Measurements from ENCODE around the gene MRGPRF.
"Not testable (repeated sequence)": the region's sequence is repeated elsewhere in the genome, so short reads cannot be mapped to it uniquely, and the experiment has no call there.

Gene MRGPRF

DNA sequence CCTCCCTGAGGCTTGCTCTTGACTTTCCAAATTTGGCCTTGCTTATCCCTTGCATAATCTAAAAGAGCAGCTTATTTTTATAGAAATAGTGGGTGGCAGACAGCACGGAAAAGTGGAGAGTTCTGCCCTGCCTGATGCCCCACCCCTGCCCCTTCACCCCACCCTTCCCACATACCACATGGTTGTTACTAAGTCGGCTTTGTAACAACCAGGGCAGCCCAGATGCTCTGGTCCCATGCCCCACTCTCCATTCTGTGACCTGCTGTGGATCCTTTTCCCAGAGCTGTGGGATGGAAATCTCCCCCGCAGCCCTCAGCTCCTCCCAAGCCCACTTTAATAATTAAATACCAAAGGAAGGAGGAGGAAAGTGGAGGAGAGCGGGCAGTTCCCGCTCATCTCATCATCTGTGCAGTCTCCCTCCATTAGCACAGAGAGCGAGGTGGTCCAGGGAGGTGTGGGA lies 10.9 kb downstream of the MRGPRF start:
- no peak for DNase-seq

DNA sequence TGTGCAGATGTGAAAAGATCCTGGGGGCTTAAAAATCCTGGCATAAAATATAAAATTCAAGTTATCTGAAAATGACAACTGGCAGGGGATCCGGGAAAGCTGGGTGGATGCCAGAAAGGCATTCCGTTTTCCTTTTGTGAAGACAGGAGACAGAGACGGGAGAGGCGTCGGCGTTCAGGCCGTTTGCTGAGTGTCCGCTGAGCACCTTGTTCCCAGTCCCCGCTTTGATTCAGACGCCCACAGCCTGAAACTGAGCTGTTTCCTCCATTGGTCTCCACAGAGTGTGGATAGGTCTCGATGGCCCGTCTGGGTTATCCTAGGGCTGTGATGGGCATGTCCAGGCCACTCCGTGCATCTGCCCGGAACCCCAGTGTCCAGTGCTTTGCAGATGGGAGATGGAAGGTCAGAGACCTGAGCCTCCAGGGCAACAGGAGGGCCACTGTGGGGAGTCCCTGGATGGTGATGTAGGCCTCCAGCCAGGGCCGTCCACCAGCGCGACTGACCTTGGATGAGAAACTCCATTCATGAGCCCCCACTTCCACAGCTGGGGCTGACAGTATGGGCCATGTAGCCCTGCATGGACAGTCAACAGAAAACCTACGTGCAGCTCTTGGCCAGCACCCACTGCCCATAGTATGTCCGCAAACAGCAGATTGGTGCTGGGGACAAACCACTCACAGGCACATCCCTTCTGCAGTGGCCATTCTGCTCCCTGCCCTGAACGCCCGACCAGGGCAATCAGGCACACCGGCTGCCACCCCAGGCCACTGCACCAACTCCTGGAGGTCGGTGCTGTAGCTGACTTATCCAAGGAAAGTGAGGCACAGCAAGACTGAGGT lies 11.6 kb downstream of the MRGPRF start:
- DNase-seq, result no peak

GRCh38 chr11:69000831-69001242 lies 12.2 kb downstream of the MRGPRF start:
- no peak for DNase-seq

GRCh38 chr11:69000391-69000790 lies 12.7 kb downstream of the MRGPRF start:
- no peak for DNase-seq

- DNase-seq, result not testable (repeated sequence)
Measured at GRCh38 chr11:68999748-69000355, 13.2 kb downstream of the MRGPRF start.

GRCh38 chr11:68999093-68999747 lies 13.8 kb downstream of the MRGPRF start:
- no peak for DNase-seq

DNA sequence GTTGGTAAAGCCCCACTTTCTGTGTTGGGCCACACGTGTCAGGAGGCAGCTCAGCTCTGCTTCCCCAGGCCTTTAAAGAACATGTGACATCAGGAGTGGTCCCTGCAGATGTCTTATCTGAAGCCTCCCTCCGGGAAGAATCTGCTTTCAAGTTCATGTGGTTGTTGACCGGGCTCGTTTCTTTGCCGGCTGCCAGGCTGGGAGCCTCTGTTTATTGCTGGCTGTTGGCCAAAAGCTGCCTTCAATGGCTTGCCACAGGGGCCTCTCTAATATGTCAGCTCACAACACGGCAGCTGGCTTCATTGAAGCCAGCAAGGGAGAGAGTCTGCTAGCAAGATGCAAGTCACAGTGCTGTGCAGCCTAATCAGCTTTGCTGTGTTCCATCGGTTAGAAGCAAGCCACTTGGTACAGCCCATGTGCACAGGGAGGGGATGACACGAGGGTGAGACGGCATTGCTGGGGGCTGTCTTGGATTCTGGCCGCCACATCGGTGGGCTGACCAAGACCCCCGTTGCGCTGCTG lies 14.6 kb downstream of the MRGPRF start:
- no peak for DNase-seq

- no peak for DNase-seq
Measured at GRCh38 chr11:68997995-68998348, 15.1 kb downstream of the MRGPRF start.

DNA sequence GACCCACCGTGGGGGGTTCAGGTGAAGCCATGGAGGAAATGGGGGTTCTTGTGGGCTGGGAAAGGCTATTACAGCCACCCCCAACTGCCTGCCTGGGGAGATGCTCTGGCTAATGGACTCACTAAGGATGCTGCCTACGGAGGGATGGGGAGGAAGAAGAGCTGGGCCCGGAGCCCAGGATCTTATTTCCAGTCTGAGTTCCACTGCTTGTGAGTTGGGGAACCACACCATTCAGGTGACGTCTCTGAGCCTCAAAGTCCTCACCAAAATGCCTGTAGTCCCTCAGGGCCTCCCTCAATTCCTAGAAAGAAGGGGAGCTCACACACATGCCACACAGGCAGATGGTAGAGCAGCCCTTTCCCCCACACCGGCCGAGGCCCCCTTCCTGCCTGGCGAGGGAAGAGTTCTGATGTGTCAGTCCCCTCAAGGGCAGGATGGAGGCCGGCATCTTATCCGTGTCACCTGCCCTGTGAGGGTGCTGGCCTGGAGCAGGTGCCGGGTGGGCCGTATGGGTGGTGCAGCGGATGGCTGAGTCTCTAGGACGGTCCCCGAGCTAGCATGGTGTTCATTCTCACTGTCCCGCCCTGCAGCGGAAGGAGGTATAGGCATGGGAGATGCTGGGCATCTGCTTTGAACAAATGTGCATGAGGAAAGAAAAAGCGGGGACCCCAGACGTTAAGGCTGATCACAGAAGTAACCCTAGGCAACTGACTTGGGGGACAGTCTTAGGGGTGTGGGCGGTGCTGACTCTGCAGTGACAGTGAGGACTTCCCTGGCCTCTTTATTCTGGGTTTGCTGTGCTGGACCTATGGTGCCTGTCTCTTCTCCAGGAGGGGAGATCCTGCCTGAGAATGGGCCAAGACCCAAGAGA lies 15.7 kb downstream of the MRGPRF start:
- no peak for DNase-seq

DNA sequence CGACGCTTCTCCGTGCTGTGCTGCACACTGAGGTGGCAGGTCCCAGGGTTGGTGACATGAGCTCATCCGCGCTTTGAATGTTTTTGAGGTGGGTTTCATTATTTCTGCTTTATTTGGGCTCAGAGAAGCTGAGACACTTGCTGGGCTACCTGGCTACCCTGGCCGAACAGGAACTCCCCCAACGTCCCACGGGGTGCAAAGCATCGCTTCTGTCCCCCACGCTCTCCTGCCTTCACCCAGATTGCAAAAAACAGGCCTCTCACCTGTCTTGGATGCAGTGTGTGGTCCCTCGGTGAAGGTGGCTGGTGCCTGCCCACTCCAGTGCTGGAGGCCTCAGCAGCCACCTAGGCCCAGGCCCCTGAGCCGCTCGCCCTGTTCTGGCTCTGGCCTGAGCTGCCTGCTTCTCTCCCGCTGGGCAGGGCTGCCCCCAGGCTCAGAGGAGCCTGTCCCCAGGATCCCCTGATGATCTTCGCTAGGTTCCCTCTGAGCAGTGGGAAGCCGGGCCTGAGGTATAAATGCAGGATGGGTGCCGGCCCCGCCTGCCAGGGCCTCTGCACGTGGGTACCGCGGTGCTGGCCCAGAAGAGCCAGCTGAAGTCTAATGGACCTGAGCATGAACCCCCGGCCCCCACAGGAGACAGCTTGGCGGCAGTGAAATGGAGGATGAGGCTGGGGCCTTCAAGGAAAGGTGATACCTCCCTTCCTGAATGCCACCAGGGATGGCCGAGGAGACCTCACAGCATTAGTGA lies 16.5 kb downstream of the MRGPRF start:
- no peak for DNase-seq

- no peak for DNase-seq
Measured at GRCh38 chr11:68994894-68995285, 18.2 kb downstream of the MRGPRF start.

GRCh38 chr11:68994161-68994893 lies 18.7 kb downstream of the MRGPRF start:
- DNase-seq, result no peak

GRCh38 chr11:68993546-68993945 lies 19.5 kb downstream of the MRGPRF start:
- DNase-seq, result no peak

DNA sequence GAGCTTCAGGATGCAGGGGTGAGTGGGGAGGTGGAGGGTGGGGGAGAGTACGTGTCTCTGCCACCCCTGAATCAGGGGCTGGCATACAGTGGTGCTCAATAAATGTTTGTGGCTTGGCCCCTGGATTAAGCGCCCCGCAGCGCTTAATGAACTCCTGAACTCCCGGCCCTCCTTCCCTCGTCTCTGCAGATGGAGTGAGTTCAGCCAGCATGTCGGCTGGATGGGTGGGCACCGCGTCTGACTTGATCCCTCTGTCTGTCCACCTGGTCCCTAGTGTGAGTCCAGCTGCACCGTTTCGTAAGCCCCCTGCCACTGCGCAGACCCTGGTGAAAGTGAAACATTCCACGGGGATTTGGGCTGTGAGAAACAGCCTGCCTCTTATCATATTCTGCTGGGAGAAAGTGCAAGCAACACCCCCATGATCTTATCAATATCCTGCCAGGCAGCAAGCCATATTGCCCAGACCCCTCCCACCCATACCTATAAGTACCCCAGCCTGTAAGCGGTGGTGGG lies 20.2 kb downstream of the MRGPRF start:
- DNase-seq, result no peak

- no peak for DNase-seq
Measured at GRCh38 chr11:68990995-68991780, 21.9 kb downstream of the MRGPRF start.

GRCh38 chr11:68989936-68990606 lies 23.0 kb downstream of the MRGPRF start:
- no peak for DNase-seq

- no peak for DNase-seq
Measured at GRCh38 chr11:68988491-68988890, 24.6 kb downstream of the MRGPRF start.

DNA sequence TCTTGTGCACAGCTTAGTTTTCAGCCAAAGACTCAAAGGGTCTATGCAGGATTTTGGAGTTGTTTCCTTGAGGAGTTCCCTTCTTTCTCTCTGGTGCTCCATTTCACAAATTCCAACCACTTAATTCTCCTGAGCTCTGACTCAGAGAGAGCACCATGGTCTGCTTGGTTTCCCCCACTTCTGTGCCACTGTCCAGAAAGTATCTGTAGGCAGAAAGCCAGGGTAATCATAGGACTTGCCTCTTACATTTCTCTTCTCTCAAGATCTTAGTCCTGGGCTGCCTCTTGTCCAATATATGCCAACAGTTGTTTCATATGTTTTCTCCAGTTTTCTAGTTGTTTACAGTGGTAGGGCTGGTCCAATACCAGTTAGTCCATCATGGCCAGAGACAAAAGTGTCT lies 25.8 kb downstream of the MRGPRF start:
- DNase-seq, result no peak

GRCh38 chr11:68983801-68984200 lies 29.2 kb downstream of the MRGPRF start:
- DNase-seq, result no peak

DNA sequence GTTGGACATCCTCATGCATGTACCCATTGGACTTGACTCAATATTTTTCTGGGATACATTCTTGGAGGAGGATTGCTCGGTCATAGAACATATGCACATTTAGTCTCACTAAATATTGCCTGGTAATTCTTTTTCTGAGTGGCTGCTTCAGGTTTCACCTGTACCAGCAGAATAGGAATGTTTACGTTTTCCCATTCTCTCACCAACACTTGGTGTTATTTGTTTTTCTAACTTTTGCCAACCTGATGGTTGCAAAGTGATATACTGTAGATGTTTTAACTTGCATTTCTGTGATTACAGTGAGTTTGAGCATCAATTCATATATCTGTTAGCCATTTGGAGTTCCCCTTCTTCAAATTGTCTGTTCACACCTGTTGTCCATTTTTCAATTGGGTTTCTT lies 30.9 kb downstream of the MRGPRF start:
- DNase-seq, result no peak
